IPS DF 19.7 (cell line): ENCODE results near the gene GSK3A.
"Not testable (repeated sequence)": the region's sequence is repeated elsewhere in the genome, so short reads cannot be mapped to it uniquely, and the experiment has no call there.

Source experiments
- DNase-seq: peaks from one replicate; pipeline ENCODE4 v3.0.0-alpha.2; 2013; ENCODE audit warnings: low read depth, low spot score

GSK3A gene

DNA sequence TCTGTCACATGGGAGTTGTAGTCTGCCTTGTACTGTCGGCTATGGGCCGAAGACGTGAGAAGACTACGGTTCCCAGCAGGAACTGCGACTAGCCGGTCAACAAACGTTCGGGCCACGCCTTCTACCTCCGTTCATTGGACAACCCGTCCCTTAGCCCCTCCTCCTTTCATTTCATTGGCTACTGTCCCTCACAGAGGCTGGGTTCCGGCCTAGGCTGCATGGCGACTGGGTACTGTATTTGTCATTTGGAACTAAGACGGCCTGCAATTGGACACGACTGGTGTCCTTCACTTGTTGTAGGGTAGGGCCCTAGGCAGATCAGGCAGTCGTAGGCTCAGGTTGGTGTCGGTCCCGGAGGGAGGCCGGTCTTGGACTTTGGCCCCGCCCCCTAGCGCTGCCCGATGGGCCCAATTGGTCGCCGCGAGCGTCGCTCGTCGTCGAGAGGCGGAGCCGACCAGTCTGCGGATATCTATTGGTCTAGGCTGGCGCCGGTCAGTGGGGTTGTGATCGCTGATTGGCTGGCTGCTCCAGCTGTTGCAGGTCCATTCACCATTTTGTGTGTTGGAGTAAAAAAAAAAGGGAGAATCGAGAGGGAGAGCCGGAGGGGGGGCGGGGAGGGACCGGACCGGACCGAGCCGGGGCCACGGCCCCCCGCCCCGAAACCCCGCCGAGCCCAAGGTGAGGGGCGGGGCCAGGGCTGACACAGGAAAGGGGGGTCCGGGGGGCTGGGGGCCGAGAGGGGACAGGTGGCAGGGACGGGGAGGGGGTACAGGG is 26.5 kb upstream of the GSK3A start, which contains the start of gene CIC:
CIC (plus strand) TSS at position 549 of the 774 bp plus-strand sequence. CDS start 2,532 bp downstream, outside the sequence.
- DNase-seq = peak; percentile 100

DNA sequence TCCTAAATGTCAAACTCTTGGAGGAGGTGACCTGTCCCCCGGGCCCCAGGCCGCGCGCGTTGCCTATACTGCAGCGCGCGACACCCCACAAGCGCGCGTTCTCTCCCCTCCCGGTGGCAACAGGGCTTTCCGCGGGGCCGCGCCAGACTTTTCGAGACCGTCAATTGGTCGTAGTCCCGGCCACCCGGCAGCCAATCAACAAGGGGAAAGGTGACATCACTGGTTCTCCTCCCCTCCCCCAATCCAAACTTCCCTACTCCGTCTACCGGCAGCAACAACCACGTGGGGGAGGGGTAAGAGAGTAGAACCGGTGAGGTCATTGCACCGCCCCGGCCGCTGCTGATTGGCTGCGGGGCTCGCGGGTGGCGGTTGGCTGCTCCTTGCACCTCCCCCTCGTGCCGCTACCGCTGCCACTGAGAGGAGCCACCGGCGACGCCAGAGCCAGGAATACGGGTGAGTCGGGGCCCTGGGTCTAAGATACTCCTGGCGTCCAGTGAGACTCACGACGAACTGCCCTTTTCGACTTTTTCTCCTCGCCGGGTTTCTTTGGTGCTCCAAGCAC is 25.8 kb upstream of the GSK3A start:
- DNase-seq = peak; percentile 99

DNA sequence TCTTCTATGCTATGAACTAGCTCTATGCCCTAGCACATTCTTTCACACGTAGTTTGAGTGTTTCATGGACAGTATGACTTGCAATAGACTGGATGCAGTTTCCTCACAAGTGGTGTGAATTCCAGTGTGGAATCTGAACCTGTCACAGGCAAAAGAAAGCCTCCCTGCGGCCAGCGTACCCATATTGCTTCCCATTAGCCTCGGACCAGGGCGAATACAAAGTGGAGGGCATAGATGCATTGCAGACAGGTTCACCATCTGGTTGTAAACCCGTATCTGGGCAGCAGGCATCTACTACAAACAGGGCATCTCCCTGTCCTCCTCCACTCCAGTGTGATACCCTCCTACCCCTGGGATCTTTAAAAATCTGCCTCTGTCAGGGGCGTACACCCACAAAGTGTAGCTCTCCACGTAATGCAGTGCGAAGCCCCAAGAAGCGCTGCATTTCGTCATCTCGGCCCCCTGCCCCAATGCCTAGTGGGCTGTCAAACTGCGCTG is 25.3 kb upstream of the GSK3A start:
- DNase-seq = no peak

DNA sequence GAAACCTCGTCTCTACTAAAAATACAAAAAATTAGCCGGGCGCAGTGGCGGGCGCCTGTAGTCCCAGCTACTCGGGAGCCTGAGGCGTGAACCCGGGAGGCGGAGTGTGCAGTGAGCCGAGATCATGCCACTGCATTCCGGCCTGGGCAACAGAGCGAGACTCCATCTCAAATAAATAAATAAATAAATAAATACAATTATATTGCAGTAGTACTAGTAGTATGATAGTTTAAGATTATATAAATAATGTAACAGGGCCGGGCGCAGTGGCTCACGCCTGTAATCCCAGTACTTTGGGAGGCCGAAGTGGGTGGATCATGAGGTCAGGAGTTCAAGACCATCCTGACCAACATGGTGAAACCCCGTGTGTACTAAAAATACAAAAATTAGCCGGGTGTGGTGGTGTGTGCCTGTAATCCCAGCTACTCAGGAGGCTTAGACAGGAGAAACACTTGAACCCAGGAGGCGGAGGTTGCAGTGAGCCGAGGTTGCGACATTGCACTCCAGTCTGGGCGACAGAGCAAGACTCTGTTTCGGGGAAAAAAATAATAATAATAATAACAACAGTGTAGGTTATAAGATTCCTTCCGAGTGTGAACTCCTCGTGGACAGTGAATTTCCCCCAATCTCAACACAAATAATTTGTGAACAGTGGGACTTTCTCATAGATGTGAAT is 24.7 kb upstream of the GSK3A start:
- DNase-seq = not testable (repeated sequence)

DNA sequence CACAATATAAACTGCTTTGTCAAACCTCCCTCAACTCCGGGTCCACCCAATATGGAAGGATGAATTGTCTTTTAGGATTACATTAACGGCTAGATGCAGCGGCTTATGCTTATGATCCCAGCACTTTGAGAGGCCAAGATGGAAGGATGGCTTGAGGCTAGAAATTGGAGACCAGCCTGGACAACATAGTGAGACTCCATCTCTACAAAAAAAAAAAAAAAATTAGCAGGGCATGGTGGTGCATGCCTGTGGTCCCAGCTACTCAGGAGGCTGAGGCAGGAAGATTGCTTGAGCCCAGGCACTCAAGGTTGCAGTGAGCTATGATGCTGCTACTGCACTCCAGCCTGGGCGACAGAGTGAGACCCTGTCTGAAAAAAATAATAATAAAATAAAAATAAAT is 23.7 kb upstream of the GSK3A start:
- not testable (repeated sequence) for DNase-seq

DNA sequence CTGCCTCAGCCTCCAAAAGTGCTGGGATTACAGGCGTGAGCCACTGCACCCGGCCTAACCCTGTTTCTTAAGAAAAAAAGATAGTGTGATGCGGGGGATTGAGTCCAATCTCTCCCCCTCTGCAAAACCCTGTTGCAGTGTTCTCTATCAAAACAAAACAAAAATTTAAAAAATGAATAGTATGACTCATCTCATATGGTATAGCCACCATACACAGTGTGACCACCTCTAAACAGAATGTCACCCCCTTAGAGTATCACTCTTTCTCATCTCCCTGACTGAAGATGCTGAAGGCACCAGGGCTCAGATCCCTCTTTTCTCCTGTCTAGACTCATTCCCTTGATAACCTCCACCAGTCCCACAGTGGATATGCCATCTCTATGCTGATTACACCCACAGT is 19.4 kb upstream of the GSK3A start:
- no peak for DNase-seq

DNA sequence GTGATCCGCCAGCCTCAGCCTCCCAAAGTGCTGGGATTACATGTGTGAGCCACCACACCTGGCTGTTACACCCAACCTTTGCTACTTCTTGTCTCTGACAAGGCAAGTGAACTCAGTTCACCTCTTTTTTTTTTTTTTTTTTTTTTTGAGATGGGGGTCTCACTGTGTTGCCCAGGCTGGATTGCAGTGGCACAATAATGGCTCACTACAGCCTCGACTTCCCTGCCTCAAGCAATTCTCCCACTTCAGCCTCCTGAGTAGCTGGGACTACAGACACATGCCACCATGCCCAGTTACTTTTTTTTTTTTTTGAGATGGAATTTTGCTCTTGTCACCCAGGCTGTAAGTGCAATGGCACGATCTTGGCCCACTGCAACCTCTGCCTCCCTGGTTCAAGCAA is 15.4 kb upstream of the GSK3A start:
- DNase-seq = not testable (repeated sequence)

DNA sequence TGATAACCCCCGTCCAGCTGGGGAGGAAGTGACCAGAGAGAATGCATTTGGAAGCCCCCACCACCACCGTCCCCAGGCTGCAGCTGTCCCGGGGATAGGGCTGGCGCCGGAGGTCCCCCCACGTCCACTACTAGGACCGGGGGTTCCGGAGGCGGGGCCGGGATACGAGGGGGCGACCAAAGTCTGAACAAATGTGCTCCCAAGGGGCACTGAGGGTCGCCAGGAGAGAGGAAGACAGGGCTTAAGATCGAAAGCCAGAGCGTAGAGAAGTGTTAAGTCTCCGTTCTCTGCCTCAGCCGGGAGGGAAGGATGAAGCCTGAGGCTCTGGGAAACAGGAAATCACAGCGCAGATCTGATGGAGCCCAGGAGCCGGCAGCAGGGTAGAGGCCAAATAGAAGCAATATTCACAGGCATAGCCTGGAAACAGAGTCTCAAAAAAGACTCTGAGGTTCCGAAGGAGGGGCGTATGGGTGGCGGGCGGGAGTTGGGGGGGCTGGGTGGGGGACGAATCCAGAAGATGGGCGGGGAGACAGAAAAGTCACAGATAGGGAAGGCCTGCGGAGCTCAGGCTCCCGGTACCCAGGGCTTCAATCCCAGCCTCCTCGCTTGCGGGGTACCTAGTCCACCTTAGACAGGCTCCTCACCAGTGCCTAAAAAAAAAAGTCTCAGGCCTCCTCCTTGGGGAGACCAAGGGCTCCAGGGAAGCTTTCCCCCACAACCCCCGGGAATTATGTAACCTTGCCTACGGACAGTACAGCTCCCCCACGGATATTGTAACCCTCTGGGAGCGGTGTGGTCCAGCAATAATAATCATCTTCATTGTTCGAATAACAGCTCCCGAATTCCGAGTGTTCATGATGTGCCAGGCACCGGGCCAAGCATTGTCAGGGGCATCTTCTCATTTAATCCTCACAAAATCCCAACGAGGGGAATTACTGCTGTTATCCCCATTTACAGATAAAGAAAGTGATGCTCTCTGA is 13.7 kb upstream of the GSK3A start:
- DNase-seq = no peak

DNA sequence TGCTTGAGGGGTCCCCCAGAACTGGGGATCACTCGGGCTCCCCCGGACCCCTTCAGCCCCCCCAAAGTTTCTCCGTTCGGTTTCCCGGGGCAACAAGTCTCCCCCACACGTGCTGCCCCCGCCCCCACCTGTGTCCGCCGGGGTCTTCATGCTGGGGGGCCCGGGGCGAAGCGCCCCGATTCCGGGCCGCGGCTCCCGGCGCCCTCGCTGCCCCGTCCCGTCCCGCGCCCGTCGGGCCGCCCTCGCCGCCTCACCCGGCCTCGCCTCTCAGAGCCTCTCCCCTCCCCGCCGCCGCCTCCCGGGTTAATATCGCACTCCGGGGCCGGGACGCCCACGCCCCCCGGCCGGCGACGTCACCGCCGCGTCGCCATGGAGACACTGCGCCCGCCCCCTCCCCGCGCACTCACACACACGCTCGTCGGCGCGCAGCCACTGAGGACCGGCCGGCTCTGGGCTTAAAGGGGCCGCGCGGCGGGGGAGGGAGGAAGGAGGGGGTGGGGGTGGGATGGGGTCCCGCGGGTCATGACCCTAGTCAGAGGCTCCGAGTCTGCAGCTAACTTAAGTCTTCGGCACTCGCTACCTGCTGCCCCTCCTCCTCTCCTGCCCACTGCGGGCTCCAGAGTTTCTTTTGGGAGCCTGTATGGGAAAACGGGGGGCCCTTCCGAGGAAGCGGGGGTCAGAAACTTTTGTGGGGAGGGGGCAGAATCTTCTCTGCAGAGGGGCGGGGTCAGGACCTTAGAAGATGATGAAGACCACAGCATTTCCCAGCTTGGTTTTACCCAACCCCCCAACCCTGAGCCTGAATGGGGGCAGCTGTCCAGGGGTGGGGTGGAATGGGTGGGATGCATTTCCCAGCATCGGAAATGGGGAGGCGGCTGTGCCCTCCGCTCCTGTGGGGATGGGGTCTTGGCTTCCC is 12.7 kb upstream of the GSK3A start, which contains the start of gene ERF:
ERF (minus strand) TSS at position 279 of the 916 bp plus-strand sequence; CDS start at position 150, 129 bp downstream.
- DNase-seq = no peak

DNA sequence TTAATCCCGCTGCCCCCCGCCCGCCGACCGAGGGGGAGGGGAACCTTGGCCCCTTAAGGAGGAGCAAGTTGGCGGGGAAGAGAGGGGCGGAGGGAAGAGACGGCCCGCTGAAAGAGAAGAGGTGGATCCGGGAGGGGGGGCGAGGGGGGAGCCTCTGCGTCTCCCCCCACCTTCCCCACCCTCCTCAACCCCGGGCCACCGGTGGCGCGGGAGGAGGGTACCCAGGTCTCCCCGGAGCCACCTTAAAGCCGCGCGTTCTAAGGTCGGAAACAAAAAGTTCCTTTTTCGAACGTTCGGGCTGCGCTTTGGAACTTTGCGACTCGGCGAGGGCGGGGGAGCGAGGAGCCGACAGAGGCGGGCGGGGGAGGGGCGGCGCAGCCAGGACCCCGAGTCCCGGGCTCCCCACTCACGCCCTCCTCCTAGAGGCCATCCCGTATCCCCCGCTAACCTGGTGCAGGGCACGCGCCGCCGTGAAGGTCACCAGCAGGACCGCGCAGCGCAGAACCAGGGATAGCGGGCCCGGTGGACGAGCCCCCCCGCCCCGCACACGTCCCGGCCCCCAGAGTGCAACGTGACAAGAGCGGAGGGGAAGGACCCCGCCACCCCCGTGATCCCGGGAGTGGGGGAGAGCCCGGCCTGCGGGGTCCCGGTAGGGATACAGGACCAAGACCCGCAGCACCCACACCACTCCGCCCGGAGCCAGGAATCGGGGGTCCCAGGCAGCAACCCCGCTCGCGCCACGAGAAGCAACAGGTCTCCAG is 11.9 kb upstream of the GSK3A start:
- DNase-seq = no peak

DNA sequence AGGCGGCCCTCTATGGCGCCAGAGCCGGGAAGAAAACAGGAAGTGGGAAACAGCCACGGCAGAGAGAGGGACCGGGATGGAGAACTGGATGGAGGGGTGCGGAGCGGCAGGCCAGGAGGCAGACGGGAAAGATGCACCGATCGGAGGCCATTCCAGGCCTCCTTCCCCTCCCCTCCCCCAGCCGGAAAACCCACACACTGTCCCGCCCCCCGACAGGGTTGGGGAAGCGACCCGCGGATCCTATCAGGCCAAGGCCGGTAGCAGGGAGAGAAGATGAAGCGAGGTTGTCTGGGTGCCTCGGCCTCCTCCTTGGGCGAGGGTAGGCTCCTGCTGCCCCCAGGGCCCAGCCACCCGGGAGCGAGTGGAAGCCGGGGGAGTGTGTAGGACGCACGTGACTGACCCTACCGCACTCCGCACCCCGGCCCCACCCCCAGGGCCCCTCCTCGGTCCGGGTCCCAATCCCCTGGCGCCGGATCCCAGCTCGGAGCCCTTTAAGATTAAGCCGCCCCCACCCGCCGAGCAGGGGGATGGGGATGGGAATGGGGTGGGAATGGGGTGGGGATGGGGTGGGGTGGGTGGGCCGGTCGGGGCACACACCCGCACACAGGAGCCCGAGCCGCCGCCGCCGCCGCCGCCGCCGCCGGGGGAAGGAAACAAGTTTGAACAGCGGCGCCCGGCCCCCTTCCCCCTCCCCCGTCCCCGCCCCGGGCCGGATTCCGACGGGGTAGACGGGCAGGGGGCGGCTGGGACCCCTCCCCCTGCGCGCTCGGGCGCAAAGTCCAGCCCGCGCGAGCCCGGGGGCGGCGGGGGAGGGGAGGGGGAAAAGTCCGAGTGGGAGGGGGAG is 11.1 kb upstream of the GSK3A start:
- no peak for DNase-seq

DNA sequence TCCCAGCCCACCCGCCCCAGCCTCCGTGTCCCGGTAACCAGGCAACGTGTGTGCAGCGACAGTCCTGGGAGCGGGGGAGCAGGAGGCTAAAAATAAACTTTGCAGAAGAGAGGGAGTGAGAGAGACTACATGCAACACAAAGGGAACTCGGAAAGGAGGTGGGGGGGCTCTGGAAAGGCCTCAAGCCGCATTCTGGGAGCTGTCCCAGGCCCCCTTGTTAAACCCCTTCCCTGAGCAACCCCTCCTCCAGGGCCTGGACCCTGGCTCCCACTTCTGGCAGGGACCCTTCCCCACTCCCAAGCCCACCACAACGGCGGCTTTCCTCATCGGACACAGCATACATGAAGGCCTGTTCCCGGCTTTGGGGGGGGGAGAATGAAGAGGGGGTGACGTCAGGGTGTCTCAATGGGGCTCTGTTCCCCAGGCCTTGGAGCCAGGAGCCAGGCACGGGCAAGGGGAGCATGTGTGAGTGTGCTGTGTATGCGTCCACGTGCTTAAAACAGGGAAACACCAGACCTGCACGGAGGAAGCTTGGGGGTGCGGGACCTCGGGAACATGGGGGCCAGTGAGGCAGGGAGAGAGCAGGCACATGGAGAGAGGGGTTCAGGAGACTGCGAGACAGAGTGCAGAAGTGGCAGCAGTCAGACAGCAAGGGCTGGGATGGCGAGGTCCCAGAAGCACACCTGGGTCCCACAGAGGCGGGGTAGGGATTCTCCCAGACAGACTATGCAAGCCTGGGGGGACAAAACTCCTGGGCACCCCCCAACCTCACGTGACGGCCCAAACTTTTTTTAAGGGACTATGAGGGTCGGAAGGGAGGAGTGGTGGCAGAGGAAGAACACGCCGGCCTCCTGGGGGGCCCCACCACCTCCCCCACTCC is 10.2 kb upstream of the GSK3A start:
- DNase-seq = no peak

DNA sequence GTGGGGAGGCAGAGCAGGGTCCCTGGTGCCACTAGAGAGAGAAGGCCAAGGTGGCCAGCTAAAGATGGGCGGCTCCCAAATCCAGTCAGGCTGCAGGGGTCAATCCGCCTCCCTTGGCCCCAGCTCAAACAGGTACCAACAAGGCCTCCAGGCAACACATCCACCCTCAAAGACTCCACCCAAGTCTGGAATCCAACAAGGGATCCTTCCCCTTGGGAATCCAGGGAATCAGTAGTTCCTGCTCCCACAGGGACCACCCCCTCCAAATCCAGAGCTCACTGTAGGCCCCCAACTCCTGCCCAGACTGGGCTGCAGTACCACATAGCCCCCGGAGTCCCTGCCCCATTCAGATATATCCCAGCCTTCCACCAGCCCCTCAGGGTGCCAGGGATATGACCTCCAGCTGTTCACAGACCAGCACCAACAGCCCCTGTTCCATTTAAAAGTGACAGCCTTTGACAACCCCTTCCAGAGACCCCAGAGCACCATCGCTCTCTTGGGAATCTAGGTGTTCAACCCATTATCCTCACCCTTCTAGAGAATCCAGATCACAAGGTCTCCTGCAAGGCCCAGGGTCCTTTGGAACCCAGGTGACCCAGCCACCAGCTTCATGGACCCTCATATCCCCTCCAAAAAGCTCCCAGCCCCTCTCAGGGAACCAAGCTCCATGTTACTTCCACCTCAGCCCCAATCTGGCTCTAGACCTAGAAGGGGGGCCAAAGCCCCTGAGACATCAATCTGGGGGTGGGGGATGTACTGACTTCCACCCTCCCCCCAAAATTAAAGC is 9.4 kb upstream of the GSK3A start:
- no peak for DNase-seq

DNA sequence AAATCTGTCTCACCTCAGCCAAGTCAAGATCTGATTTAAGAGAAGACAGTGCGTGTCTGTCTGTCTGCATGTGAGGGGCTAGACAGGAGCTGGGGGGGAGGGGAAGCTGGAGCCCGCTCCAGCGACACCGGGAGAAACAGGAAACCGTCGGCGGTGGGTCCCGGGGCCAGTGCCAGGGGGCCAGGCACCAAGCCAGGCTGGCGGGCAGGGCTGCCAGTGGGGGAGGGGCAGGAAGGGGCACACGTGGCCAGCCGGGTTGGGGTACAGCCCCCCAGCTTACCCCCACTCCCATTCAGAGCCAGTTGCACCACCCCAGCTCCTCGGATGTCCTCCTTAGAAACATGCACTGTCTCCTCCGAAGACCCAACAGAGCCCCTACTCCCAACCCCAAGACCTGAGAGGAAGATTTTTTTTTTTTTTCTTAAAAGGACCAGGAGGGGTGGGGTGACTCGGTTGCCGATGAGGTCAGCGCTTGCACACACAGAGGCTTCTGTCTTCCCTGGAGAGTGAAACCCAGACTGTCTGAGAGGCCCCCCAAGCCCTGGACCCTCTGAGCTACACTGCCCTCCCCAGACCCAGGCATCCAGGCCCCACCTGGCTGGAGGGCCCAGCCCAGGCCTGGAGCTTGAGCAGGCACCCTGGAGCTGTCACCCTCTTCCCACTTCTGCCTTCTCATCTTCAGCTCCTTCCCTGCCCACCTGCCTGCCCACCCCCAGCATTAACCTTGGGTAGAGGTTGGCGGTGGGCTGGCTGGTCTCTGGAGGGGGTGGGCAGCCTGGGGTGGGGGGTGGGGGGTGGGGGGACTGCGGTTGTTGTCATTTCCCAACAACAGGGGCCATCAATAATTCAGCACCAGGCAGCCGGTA is 8.5 kb upstream of the GSK3A start:
- DNase-seq = no peak

DNA sequence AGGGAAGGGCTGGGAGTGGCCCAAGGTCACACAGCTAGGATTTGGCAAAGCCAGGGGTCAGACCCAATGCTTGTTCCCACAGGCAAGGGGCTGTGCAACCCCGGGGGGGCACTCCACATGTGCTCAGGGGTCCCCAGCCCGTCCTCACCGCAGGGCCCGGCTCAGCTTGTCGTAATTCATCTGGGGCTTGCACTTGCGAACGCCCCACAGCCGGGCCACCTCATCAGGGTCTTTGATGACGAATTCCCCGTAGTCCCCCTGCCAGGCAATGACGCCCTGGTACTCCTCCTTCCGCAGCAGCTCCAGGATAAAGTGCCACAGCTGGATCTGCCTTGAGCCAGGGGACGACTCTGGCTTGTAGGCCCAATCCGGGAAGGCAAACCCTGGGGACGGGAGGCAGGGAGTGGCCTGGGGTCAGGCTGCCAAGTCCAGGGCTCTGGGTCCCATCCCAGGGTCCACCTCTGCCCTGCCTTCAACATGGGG is 7.8 kb upstream of the GSK3A start:
- no peak for DNase-seq

DNA sequence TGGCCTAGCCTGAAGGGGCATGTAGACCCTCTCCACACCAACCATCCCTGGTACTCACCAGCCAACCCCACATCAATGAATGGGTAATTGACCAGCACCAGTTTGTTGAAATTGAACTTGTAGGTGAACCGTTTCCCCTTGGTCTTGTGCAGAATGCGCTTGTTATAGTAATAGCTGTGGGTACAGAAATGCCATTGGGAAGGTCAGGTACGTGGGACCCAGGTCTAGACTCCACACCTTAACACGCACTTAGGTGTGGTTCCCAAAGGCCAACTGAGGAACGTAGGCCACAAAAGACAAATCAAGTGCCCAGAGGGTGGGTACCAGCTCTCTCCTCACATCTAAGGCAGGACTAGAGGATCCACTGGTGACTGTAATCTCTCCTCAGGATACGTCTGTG is 7.4 kb upstream of the GSK3A start:
- DNase-seq = no peak
